HG03025 (cell line): ENCODE data around the gene TEX55.
"Not testable (repeated sequence)": the region's sequence is repeated elsewhere in the genome, so short reads cannot be mapped to it uniquely, and the experiment has no call there.

Experiments
- ATAC-seq: cut with Tn5 transposase; IDR thresholded peaks from one replicate; pipeline ENCODE4 v1.9.1; 2021; ENCODE audit warnings: mild to moderate bottlenecking, moderate library complexity; ENCODE audit not compliant: unreplicated experiment, low FRiP score

Gene TEX55

DNA sequence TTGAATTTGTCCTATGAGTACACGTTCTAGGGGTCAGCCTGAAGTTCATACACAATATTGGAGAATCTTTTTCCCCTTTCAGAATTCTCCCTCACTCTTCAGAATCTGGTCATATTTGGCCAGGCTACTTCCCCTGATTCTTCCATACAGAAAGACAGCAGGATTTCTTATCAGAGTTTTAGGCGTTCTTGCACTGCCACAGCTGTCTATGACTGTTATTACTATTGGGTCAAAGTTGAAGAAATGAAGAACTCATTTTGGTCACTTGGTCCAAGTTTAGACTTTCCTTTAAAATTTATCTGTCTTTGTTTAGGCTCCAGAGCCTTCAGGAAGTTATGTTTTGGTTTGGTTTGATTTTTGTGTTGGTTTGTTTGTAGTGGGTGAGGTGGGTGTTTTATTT lies 12.0 kb downstream of the TEX55 start:
- ATAC-seq, result no peak

DNA sequence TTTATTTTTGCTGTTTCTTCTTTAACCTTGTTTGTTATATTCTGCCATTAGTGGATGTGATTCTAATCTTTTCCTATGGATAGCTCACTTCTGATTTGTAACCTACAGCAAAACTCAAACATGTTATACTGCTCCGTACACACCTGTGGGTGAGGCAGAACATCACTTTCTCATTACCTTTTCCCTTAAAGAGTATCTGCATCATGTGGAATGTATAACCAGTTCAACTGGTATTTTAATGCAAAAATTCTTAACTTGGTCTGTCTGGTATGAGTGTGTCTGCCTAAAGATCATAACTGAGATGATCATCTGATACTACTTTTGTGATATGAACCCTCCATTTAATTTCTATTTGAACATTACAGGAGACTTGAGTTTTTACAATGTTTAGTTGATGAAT lies 14.4 kb downstream of the TEX55 start:
- ATAC-seq, result no peak

DNA sequence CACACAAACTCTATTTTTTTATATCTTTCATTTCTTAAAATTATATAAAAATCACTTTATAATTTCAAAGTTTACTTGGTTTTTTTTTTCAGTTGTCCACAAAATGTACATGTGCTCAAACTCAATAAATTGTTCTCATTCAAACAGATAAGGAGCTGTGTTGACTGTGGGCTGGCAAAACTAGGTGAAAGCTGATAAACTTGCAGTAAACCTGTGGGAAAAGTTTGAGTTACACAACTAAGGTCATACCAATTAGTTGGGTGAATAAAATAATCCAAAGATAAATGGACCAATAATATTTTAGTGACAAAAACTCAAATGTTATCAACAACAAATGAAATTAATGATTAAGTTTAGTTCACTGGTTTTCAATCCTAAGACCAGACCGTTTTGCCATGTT lies 14.8 kb downstream of the TEX55 start:
- ATAC-seq, result no peak

DNA sequence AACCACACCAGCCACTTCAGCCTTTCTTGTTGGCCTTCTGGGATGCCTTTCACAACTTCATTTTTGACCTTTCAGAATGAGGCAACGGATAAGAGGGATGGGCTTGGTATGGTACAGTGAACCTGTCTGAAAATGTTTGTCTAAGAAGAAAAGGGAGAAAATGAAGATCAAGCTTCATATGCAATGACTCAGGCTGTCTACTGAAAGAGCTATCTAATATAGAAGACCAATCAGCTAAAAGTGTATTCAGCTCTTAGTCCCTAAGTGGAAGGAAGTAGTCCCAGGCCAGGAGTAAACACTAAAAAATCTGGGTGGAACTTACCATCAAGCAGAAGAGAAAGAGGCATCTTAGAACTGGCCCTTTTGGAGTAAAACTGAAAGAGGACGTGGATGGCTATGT lies 15.3 kb downstream of the TEX55 start:
- ATAC-seq, result no peak

DNA sequence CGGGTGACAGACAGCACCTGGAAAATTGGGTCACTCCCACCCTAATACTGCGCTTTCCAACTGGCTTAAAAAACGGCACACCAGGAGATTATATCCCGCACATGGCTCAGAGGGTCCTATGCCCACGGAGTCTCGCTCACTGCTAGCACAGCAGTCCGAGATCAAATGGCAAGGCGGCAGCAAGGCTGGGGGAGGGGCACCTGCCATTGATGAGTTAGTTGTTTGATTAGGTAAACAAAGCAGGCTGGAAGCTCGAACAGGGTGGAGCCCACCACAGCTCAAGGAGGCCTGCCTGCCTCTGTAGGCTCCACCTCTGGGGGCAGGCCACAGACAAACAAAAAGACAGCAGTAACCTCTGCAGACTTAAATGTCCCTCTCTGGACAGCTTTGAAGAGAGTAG lies 18.8 kb downstream of the TEX55 start:
- ATAC-seq, result not testable (repeated sequence)

DNA sequence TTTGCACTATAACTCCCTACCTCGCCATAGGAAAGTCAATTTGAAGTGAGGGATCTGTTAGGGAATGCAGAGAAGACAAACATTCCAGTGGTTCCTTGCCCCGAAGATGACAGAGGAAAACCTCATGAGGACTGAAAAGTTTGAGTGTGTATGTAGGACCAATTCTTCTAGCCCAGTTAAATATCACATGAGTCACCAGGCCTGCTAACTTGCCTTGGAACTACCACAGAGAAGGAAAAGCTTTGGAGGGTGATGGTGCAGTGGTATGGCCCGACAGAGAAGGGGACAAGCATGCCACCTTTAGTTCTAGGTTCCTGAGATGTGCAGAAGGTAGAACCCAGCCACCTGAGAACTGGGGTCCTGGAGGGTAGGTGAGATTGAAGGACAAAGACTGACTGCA lies 24.9 kb downstream of the TEX55 start:
- ATAC-seq, result no peak

DNA sequence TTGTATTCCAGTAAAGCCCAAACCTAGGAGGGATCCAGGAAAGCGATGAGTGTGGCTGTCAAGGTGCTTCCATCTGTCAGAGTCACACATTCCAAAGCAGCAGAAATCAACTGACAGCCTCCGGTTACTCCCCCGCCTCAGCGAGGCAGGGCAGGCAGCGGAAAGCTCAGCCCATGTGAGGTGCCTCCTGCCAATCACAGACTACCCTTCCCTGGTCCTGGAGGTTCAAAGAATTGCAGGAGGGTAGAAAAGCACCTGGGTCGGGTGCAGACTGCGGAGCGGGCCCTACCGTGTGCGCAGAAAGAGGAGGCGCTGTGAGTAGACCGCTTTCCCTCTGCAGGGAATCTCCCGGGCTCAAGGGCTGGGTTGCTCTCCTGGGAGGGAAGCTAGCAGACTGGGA lies 27.4 kb downstream of the TEX55 start, which contains the start of gene UPK1B:
TSS of gene UPK1B (plus strand) at position 274 of the 400 bp plus-strand sequence. CDS start 13,144 bp downstream, outside the sequence.
- ATAC-seq, result no peak

DNA sequence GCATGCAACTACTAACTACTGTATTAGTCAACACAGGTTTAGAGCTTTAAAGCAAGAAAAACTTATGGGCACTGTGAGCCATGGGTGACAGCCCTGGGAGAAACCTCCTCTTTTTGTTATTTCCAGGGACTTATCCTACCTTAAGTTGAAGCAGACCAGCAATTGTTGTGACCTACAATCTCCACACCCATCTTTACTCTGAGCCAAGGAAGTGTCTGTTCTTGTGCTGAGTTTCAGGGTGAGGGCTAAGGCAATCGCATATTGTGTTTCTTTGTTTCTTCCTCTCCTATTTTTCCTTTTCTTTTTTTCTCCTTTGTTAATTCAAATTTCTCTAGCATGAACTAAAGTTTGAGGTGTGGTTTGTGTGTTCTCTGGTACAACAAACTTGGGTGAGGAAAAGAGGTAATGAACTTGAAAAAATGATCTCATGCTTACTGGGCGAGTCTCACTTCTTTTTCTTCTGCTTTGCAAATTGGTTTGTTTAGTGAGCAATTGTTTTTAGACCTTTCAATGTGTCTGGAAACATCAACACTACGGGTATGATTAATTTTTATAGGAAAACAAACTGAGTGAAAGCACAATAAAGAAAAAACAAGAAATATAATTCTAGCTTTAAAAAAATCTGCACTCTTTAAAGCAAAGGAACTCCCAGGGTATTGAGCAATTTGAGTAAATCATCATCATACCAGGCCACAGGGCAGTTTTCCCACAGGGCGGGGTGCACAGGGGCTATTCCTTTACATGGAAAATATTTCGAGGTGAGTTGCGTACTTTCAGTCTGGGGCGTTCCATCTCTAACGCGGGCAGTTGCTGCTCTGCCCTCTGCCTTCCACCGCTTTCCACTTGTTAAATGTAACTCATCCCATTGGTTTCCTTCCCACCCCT lies 30.1 kb downstream of the TEX55 start:
- ATAC-seq, result no peak

DNA sequence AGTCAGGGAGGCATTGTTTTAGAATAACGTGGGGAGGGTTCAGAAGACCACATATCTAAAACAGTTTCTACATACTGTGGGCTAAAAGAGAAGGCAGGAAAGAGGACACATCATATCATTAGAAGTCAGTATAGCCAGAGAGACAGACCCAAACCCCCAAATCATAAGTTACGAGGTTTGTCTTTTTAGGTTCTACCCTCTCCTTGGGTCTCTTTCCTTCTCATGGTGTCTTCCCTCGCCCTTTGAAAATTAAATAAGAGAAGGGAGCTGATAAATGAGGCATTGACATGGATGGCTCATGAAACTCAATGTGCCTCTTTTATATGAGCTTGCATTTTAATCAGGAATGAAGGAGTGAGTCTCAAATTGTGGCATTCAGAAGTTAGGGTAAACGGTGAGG lies 30.8 kb downstream of the TEX55 start:
- ATAC-seq, result no peak

DNA sequence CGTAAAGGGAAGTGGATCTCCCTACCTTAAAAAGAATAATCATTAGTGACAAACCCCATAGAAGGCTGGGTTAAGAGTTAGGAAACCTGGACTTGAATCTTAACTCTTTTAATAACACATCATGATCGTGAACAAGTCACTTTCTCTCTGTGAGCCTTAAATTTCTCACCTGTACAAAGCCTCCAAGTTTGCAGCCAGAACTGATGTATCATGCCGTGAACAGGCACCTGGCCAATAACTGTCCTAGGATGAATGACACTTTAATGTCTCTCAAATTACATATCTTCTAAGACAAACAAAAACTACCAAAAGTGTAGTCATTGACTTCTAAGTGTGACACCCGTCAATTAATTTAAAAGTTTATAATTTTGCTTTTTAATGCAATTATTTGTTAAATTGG lies 31.4 kb downstream of the TEX55 start:
- no peak for ATAC-seq

DNA sequence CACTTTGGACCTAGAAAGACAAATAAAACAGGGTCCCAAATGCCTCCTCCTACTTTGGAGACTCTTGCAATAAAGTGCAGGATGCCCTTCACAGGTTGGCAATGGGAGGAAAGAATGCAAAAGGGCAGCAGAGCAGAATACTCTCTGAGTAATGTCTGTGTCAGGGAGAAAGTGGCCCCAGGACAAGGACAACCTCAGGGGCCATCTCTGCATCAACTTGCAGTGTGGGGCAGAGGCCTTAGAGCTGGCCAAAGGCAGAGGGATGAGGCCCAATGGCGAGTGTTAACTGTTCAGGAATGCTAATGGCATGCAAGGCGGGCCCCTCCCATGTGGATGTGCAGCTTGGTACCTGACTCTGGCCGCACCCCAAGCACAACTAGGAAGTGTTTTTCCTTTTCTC lies 35.8 kb downstream of the TEX55 start:
- ATAC-seq, result no peak

DNA sequence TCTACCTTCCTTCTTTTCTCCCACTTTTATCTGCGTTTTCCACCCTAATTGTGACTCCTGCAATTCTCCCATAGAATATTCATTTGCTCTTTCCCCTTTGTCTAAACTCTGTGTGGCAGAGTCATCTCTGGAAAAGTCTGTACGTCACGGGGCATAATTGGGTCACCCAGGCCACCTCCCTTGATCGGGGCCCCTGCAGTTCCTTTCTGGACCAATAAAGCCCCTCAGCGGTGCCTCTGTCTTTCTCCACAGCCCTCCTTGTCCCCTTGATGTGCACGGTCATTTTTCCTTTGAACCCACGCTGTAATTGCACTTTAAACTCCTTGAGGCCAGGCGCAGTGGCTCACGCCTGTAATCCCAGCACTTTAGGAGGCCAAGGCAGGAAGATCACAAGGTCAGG lies 38.1 kb downstream of the TEX55 start:
- no peak for ATAC-seq

DNA sequence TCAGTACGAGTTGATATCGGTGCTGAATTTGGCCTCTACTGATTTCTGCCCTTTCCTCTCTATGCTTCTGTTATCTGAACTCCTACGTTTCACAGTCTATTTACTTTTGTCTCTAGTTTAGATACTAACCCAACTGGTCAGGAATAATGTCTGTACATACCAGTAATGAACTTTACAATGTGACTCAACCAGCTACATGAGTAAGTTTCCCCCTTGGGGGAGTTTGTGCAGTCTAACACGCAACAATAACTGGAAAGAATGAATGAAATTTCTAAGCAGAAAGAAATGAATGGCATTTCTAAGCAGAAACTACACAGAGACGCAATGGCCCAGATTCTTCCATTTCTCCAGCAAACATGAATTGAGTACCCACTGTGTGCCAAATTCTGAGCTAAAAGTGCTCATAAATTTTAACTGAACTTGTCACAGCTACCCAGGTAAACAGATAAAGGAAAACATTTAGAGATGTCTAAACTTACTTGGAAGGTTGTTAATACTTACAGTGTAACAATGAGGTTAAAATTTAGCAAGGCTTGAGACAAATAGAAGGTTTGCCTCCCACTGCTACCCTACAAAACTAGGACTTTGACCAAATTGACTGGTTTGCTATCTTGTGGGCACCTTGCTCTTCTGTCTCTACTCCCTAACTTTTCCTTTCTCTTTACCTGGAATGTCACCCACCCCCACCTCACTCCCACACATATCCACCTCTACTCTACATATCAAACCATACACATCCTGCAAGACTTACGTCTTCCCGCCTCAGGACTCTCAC lies 39.0 kb downstream of the TEX55 start:
- ATAC-seq, result no peak

DNA sequence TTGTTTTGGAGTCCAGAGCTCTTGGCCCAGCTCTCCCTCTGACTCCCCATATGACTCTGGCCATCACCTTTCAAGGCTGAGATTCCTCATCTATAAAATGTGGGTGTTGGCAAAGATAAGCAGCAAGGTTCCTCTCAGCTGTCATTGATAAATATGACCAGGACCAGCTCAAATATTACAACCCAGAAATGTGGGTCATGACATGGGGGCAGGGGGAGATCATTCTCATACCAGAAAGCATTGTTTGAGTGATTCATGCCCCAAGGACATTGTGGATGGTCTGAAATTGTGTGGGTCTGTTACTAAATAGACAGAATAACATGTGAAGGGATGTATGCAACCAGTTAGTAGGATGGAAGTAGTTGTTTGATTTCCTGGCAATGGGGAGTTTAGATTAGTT lies 41.3 kb downstream of the TEX55 start:
- ATAC-seq, result no peak

DNA sequence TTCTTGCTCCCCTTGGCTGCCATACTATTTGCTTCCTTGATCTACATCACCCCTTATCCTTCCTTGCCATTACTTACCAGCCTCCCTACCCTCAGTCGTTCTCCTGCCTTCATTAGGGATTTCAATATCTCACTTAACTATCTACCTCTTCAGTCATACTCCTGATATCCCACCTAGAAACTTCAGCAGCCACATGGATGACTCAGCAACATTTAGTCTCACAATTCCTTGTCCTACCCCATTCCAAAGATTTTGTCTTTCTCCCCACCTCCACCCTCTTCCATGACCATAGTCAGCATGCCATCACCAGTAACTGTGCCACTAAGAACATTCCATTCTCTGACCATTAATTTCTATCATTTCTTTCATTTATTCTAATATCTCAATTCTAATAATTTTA lies 45.8 kb downstream of the TEX55 start:
- no peak for ATAC-seq

DNA sequence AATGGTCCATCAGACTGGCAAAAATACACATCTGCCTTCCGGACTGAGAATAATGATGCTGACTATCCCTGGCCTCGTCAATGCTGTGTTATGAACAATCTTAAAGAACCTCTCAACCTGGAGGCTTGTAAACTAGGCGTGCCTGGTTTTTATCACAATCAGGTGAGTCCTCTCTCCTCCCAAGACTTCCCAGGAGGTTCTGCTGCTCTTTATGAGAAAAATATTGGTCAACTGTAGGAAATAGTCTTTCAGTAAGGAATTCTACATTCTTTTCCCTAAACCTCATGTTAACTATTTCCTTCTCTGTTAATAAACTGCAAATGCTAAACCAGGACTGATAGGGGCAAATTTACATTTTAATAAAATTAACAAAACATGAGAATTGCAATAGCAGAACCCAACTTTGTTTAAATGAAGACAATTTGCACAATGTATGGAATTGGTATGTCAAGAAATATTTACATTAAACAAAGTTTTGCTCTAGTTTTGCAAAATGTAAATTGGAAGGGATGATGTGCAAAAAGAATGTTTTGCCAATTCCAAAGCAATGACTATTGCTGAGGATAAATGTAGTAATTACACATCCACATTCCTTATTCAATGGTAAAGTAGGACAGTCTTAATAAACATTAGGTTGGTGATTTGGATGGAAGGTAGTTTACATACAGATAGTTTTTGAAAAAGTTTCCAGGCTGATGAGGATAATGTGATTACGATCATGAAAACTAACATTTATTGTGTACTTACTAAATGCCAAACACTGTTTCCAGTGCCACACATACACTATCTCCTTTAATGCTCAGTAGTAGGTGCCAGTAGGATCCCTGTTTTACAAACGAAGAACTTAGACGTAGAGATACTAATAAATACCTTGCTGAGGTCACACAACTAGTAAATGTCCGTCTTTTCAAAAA lies 48.5 kb downstream of the TEX55 start:
- ATAC-seq, result no peak

DNA sequence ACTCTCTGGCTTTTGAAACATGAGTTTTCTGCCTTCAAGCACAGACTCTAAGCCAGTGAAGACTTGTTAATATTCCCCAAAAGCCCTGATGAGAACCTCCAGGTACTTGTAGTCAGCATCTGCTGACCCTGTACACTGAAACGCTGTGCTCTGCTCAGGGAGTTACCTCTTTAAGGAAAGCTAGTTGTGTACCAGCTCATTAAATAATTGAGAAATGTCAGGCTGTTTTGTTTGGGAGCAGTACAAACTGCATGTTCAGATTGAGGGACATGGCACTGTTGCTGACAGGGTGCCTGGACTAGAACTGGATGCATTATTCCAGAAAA lies 49.1 kb downstream of the TEX55 start:
- no peak for ATAC-seq

DNA sequence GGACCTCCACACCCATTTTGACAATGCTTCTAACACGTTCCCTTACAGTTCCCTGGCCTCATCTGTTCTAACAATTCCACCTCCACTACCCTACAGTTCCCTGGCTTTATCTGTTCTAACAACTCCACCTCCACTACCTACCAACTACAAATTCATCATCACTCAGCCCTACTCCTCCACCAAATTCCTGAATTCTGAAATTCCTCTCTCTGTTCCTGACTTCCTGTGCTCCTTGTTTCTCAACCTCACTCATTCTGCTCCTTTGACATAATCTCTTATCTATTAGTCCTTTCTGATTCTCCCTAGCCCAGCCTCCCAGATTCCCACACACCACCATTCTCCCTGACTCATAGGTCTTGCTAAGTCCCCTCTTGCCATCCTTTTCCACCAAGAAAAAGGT lies 49.9 kb downstream of the TEX55 start:
- no peak for ATAC-seq
